A673 (cell line): ENCODE data around the gene CRYBB1.

Experiments
- EZH2 ChIP-seq: fragments of 200-600 bp; sonication (generic); IDR thresholded peaks from 2 replicates; pipeline ENCODE4 v1.6.1; 2017; ENCODE audit warnings: borderline replicate concordance, low read depth, mild to moderate bottlenecking, mixed read lengths, antibody characterized with exemption, low read length; ENCODE audit not compliant: poor library complexity, severe bottlenecking
- TF ChIP-seq, protein P1 (sequence below): fragments of 300-800, 200-600 bp; sonication (generic); conservative IDR thresholded peaks from 2 replicates; pipeline ENCODE4 v1.5.1; 2017; ENCODE audit warnings: low read depth, mild to moderate bottlenecking, antibody characterized with exemption, low read length, moderate library complexity, mixed read lengths

- TF ChIP-seq, protein P1, sequence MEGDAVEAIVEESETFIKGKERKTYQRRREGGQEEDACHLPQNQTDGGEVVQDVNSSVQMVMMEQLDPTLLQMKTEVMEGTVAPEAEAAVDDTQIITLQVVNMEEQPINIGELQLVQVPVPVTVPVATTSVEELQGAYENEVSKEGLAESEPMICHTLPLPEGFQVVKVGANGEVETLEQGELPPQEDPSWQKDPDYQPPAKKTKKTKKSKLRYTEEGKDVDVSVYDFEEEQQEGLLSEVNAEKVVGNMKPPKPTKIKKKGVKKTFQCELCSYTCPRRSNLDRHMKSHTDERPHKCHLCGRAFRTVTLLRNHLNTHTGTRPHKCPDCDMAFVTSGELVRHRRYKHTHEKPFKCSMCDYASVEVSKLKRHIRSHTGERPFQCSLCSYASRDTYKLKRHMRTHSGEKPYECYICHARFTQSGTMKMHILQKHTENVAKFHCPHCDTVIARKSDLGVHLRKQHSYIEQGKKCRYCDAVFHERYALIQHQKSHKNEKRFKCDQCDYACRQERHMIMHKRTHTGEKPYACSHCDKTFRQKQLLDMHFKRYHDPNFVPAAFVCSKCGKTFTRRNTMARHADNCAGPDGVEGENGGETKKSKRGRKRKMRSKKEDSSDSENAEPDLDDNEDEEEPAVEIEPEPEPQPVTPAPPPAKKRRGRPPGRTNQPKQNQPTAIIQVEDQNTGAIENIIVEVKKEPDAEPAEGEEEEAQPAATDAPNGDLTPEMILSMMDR: no peak
- TF ChIP-seq EZH2: no peak
These were observed 67.3 kb downstream of the CRYBB1 start for GRCh38 chr22:26550498-26551033.
